Measurements from ENCODE around the gene RMND5A.
"Not testable (repeated sequence)": the region's sequence is repeated elsewhere in the genome, so short reads cannot be mapped to it uniquely, and the experiment has no call there.

RMND5A gene

GRCh38 chr2:86714579-86715173, 5.4 kb upstream of the RMND5A start:
- not testable (repeated sequence) for DNase-seq

GRCh38 chr2:86719263-86719636, 841 bp upstream of the RMND5A start:
- not testable (repeated sequence) for DNase-seq

- DNase-seq = peak in 1 of 2 experiments; percentile 16
Measured at GRCh38 chr2:86720540-86721320, 639 bp downstream of the RMND5A start.

DNA sequence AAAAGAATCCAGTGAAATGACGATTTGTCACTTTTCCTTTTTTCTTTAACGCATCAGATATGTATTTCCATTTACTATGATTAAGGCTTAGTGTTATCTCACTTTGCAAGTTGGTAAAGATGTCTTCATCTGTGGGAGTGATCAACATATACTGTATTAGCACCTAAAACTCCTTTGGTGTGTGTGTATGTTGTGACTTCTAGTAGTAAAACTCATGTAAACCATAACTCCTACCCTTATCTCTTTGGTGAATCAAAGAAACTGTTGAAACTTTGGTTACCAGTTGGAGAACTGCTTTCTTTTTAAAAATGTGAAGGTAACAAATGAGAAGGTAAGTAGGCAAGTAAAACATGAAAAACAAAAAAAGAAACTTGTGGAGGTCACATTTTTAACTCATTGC, 5.6 kb downstream of the RMND5A start:
- not testable (repeated sequence) for DNase-seq

GRCh38 chr2:86732040-86732525, 12.0 kb downstream of the RMND5A start:
- DNase-seq = not testable (repeated sequence)

DNA sequence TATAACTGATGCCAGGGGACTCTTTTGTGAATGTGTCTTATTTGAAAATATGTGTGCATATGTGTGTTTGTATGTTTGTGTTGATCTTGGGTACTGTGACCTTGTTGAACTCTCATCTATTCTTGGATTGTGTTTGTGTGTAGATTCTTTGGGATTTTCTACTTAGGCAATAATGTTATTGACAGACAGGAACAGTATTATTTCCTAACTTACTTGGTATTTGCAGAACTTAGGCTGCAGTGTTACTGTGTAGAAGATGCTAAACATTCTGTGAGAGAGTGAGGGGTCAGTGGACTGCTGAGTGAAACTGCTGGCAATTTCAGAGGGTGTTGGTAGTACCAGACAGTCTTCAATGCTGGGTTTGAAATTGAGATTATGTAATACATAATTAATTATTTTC, 12.7 kb downstream of the RMND5A start:
- not testable (repeated sequence) for DNase-seq

GRCh38 chr2:86733528-86733927, 13.4 kb downstream of the RMND5A start:
- DNase-seq = not testable (repeated sequence)

GRCh38 chr2:86734896-86735295, 14.8 kb downstream of the RMND5A start:
- DNase-seq = not testable (repeated sequence)

GRCh38 chr2:86739485-86739884, 19.4 kb downstream of the RMND5A start:
- DNase-seq = not testable (repeated sequence)

GRCh38 chr2:86739889-86740288, 19.8 kb downstream of the RMND5A start:
- DNase-seq = not testable (repeated sequence)

- not testable (repeated sequence) for DNase-seq
Measured at GRCh38 chr2:86741889-86742498, 21.9 kb downstream of the RMND5A start.

GRCh38 chr2:86744152-86744551, 24.1 kb downstream of the RMND5A start:
- DNase-seq = no peak

- DNase-seq = no peak
Measured at GRCh38 chr2:86746939-86747338, 26.8 kb downstream of the RMND5A start.

GRCh38 chr2:86747711-86748639, 27.9 kb downstream of the RMND5A start:
- DNase-seq = no peak

- DNase-seq = no peak
Measured at GRCh38 chr2:86750240-86750839, 30.2 kb downstream of the RMND5A start.

- DNase-seq = no peak
Measured at GRCh38 chr2:86751778-86752177, 31.7 kb downstream of the RMND5A start.

DNA sequence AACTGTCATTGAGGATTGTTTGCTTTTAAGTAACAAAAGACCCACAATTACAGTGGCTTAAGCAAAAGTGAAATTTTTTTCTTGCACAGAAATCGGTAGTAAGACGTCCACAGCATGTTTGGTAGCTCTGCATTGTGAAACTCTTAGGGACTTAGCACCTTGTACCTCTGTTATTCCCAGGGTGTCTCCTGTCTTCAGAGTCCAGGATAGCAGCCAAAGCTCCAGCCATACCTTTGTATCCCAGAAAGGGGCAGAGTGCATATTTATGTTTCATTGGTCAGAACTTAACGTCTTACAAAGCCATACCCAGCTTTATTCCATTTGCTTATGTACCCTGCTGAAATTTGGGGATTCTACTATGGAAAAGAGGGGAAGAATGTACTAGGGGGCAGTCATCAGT, 32.8 kb downstream of the RMND5A start:
- DNase-seq = no peak

DNA sequence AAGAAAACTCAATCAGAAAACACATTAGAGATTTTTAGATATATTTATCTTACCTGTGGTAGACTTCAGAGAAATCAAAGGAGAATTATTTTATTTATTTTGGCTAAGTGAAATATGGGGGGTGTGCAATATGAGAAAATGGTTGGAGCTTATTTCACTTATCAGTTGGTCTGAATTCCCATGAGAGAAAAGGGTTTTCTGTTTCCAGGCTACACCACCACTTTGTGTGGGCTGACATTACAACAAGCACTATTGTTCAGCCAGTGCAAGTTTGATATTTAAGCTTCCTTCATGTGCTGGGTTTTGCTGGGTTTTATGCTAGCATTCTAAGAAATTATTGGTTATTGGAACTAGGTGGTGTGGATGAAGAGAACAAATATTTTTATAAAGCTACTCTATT, 33.5 kb downstream of the RMND5A start:
- DNase-seq = no peak

DNA sequence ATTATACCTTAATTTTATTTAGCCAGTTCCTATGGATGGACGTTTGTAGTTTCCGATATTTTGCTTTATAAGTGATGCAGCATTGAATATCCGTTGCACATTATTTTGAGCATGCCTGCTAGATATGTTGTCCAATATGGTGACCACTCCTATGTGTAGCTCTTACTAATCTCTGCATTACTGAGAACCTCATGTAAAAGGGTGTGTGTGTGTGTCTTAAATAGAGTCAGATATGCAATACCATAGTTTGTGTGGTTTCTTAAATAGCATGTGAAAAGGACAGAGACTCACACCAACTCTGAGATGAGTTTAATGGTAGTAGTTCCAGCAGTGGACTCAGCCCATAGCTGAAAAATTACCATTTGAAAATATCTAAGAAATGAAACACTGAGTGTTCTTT, 38.3 kb downstream of the RMND5A start:
- no peak for DNase-seq

DNA sequence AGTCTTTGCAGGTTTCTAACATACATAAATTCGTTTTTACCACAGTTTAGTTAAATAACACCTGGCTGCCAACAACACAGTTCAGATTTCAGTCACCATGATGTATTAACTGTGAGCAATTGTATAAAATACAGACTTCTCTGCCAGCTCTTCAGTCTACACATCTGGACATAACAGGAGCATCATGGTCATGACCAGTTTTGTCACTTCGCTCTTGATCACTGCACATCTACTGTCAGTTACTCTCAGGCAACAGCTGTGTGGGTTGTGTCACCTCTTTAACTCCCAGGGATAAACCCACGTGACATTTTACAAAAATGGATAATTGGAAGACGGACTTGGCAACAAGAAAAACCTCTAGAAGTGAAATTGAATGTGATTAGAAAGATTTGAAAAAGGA, 40.3 kb downstream of the RMND5A start:
- no peak for DNase-seq

DNA sequence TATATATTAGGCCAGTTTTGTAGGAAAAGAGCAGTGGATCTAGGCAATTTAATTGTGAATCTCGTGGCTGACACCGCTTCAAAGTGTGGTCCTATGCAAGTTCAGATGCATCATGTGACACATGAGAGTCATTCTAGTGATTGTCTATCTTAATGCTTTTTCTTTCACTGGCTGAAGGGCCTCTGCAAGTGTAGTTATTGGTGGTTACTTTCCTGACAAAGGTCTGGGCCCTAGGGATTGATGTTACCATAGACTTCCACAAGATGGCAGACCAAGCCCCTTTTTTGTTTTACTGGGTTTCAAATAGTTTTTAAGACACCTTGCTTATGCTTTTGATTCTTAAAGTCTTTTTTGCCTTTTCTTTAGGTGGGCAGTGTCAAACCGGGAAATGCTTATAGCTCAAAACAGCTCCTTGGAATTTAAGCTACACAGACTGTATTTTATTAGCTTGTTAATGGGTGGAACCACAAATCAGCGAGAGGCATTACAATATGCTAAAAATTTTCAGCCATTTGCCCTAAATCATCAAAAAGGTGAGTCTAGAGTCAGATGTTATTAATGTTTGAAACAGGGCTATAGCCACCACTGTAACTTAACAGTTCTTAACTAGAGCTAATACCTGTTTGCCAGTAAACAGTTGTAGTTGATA, 44.7 kb downstream of the RMND5A start:
- peak; percentile 26 to 62 for DNase-seq

- DNase-seq = no peak
Measured at GRCh38 chr2:86765310-86765695, 45.2 kb downstream of the RMND5A start.

Data from NCI-H524 (cell line).